ENCODE measurements around the gene HNRNPLL.
"Not testable (repeated sequence)": the region's sequence is repeated elsewhere in the genome, so short reads cannot be mapped to it uniquely, and the experiment has no call there.

The HNRNPLL gene

DNA sequence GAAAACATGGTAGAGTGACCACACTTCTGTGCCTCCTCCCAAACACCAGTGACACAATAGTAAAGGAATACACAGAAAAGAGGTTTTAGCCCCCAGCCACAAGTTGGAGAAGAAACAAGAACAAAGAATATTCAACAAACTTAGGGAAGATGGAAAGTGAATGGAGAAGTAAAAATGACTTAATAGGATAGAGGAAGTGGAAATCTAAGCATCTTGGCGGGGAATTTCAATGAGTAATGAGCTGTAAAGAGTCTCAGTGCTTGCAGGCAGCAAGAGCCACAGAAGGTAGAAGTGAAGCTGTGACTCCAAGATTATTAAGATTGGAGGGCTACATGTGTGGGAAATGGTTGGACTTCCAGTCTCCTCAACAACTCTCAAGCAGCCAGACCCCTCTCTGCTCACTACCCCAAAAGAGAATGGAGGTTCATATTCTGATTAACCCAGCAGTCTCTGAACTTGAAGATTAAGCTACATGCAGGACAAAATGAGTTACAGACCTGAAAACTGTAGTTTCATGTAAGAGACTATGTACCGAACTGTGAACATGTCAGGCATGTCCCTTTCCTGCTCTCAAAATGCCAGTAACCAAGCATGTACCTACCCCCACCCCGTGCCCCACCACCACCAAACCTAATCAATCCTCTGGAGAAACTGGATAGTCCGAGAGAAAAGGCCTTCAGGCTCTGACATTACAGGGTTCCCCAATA, 16.9 kb upstream of the HNRNPLL start:
- DNase-seq = no peak

DNA sequence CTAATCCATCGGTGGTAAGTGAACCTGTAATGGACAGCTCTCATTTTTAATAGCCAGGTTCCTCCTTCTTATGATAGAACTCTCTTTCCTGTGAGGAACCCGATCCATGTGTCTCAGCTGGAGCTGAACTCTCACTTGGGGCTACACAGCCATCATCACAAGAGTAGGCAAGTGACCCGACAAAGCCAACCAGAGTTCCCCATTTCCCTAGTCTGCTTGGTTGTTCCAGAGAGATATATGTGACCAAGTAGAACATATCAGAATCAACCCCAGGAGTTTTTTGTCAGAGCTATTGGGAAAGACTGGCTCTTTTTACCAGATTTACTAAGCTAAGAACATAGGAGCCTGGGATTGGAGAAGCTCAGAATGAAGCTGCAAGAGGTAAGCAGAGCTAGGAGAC, 14.6 kb upstream of the HNRNPLL start:
- no peak for DNase-seq

DNA sequence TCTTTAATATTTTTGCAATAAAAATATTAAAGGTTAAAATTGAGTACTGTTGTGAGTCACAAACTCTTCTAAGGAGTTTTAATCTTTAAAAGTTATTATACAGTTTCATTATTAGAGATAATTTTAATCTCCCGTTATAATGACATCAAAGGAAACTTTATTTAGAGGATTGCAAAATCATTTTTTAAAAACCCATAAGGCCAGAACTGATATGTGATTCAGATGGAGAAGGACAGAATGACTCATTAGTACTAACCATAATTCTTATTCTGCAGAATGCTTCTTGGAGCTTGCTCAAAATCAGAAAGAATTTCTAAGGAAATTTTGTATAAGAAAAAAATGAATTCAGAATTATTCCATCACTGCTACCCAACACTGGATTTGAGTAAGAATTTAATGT, 12.5 kb upstream of the HNRNPLL start:
- DNase-seq = no peak

DNA sequence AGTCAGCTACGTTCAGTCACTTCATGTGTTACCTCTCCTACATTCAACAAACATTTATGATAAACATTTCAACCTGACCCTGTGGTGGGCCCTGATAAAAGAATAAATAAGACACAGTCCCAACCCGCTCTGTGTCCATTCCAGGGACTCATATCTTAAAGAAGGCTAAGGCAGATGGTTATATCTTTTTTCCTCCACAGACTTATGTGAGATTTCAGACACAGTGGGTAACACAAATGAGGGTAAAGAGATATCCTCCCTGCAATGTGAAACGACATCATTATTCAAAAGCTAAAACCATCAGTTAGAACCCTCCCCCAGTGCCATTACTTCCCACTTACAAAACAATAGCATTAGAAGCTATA, 11.1 kb upstream of the HNRNPLL start:
- DNase-seq = no peak

DNA sequence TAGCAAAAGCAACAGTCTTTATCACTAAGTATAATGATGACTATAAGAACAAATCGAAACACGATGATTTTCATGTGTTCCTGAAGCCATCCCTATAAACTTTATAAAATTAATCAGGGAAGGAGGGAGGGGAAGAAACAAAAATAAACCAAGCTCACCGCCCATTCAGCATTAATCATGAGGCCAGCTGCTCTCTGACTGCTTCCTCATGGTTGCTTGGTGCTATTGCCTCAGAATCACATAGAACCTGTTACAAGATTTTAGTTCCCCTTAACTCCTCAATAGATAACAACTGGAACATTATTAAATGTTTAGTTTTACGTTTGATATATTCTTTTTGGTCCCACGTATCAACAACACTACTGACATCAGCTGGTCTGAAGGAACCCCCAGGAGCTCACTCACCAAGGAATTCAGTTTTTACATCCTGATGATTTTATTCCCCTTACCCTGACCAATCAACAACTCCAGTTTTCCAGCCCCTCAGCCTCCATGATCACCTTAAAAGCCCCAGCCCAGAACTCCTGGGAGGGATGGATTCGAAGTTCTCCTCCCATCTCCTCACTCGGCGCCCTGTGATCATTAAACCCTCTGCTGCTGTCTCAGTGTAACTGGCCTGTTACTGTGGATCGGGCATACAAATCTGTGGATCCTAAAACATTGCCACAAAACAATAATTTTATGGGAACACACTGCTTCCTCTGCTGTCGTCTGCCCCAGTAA, 10.6 kb upstream of the HNRNPLL start:
- DNase-seq = no peak

DNA sequence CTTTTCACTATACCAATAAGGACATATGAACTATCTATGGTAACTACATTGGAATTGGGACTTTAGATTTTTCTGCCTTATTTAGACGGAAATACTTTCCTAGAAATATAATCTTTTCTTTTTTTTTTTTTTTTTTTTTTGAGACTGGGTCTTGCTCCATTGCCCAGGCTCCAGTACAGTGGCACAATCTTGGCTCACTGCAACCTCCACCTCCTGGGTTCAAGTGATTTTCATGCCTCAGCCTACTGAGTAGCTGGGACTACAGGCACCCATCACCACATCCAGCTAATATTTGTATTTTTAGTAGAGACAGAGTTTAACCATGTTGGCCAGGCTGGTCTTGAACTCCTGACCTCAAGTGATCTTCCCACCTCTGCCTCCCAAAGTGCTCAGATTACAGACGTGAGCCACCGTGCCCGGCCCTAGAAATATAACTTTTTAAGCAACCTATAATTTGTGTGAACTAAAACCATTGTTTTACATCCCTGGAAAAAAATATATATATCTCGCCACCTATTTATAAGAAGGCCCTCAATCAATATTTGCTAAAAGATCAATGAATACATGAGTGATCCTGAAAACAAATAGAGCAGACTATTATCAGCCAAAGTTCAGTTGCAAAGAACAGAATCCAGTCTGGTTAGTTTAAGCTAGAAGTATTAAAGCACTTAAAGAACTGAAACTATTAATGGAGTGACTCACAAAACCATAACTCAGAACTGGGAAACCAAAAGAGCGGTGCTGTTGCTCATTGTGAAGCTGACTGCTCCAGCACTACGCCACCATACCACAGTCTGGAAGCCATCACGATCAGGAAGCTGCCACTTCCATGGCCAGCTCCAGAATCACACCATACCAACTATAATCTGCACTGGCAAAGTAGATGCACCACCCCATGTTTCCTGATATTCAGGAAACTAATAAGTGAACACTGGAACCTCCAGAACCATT, 8.4 kb upstream of the HNRNPLL start:
- no peak for DNase-seq

DNA sequence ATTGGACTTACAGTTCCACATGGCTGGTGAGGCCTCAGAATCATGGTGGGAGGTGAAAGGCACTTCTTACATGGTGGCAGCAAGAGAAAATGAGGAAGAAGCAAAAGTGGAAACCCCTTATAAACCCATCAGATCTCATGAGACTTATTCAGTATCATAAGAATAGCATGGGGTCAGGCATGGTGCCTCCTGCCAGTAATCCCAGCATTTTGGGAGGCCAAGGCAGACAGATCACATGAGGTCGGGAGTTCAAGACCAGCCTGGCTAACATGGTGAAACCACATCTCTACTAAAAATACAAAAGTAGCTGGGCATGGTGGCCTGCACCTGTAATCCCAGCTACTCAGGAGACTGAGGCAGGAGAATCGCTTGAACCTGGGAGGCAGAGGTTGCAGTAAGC, 6.5 kb upstream of the HNRNPLL start:
- not testable (repeated sequence) for DNase-seq

DNA sequence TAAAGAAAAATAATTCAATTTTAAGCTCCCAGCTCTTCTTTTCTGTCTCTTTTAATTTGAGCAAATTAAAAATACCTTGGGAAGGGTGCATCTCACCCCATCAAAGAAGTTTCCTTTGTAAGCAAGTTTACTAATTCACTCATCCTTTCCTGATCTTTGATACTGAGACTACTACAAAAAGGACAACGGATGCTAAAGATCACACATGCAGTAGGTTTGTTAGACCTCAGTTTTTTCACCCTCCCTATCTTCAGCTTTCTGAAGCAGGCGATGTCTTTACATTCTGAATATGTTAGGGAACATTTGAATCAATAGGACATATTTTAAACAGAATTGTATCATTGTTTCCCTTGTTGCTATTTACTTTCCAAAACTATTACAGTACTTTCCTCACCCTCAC, 6.0 kb upstream of the HNRNPLL start:
- no peak for DNase-seq

DNA sequence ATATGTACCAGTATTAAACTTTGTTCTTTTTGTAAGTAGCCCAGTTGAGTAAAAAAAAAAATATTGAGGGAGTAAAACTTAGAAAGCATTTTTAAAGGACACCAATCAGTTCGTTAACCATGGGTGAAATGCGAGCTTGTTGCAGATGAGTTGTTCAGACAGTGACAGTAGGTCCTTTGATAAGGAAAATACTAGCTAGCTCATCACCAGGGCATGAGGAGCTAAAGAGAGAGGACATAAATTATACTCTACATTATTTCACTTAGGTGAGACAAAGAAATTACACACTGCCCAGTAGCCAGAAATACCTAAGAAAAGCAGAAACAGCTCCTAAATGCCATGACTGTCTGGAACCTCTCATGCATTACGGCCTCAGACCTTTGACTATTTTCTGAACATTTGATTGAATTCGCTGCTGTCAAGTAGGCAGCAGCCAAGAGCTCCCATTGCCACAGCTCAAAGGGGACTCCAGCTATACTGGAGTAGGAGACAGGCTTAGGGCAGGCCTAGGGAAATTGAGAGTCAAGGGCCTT, 2.6 kb upstream of the HNRNPLL start:
- DNase-seq = no peak

DNA sequence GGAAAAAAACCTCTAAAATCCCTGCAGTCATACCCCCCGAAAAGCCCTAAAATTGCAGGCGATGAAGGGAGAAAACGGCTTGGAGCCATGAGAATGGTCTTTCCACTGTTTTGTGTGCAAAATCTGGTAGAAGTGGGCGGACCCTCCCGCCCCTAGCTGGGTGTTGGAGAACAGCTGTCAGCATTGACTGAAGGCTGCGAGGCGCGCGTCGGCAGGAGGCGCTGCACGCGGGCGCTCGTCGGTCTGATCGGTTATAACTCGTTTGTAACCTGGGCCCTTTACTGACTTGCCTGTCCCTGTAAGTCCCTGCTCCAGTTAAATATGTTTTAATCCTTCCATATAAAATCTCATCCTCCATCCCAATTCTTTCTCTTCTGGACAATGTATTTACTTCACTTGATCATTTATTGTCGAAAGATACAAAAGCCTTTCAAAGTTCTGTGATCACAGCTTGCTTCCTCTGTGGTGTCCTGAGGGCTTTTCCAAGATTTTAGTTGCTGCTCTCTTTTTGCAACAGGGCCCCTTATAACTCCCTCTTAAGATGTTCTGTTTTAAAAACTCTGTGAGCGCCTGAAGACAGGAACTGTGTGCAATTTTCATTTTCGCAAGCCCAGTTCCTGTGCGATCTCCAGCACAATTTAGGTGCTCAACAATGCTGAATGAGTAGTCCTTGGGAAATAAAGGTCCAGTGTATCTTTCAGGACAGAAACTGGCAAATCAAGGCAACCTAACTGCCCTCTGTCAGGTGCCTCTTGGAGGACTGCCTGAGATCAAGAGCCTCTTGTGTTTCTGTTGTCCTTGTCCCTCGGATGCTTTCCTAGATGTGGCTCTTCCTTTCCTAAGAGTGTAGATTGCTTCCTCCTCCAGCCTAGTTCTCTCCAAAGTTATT, 918 bp upstream of the HNRNPLL start:
- peak; percentile 81 to 87 for DNase-seq

DNA sequence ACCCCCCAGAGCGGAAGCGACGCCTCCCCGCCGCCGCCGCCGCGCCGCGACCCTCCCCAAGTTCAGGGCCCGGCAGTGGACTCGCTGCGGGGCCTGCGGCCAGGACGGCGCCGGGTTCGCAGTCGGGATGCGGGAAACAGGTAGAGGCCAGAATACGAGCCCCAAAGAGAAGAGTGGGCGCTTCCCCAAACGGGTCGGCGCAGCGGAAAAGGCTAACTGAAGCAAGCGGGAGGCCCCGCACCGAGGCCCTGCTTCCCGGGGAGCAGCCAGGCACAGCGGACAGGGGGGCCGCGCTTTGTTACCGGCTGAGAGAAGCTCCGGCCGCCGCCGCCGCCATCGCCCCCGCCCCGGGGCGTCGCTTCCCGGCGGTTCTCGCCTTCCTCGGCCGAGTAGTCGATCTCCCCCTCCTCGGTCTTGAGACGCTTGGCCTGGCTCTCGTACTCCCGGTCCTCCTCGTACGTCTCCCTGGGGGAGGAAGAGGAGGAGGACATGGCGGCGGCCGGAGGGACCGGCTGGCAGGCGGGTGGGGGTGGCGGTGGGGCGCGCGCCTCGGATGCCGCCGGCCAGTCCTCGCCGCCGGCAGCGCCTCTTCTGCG, 494 bp downstream of the HNRNPLL start:
- peak in 1 of 2 donors; percentile 47 for DNase-seq

DNA sequence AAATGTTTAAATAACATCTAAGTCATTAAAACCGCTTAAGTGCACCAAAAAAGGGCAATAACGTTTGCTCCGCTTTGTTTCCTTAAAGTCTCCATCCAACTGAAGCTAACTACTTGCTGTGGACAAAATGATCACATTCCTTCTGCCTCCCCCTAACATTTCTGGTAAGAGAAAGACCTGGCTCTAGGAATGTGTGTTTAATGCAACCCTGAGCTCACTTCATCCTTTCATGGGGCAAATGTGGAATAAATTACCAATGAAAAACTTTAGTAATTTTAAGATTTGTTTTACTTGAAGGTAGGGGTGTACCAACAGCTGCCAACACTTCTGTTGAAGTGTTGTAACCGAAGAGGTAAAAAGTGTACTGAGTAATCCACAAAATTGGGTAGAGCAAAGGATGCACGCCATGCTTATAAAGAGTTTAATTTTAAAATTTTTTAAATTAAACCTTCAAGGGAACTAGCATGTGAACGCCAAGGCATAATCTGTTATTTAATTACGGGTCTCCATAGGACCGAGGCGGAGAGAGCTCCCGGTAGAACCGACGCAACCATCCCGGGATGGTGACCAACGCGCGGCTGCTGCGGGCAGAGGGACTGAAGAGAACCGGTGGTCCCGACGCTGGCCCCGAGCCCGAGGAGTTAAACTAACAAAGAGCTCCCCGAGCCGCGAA, 1.1 kb downstream of the HNRNPLL start:
- DNase-seq = no peak

DNA sequence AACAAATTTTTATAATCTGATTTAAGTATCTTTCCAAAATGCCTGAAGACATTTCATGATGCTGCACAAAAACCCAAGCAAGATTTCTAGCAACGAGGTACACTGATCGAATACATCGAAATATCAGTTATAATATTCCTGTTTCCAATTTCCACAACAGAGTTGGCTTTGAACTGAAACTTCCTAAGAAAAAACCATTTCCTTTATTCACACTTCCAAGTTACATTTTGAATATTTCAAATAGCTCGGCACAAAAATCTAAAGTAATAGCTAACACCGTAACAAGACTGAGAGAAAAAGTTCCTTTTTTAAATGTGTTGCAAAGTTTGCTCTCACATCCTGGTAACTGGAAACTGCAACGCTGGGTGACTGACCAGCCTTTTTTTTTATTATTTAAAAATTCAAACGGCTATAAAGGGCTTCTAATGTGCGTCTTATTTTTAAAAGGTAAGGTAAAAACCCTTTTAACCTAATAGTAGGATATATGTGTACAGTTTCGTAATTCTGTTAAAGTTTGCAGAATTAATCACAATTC, 1.7 kb downstream of the HNRNPLL start:
- DNase-seq = no peak

DNA sequence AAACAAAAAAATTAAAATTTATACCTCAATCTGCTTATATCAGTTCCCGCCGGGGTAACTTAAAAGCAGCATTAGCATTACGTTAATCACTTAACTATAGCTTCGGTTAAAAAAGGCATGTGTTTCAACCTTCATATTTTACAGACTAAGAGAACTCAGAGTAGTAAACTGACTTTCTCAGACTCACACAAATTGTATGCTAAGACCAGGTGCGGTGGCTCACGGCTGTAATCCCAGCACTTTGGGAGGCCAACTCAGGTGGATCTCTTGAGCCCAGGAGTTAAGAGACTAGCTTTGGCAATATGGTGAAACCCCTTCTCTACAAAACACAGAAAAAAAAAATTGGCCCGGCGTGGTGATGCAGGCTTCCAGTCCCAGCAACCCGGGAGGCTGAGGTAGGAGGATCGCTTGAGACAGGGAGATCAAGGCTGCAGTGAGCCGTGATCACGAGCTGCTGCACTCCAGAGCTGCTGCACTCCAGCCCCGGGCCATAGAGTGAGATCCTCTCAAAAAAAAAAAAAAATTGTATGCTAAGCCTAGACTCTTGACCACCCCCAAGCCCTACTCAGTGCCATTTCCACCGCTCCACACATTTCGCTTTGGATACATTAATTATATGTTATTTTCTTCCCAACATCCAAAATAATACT, 2.4 kb downstream of the HNRNPLL start:
- peak in 1 of 2 donors; percentile 34 for DNase-seq

DNA sequence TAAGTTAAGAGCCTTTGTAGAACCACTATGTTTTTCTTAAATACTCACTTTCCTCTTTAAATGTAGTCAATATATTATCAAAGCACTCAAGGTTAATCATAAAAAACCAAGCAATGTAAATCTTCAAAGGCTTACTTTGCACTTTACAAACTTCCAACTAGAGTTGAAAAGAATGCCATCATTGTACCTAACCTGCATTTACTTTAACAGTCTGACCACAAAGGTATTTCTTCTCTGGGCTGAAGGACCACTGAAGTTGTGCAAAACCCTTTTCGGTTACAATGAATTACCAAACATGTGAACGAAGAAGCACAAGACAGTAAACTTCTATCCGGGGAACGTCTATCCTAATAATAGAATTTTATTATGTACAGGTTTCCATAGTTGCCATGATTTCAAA, 3.0 kb downstream of the HNRNPLL start:
- DNase-seq = peak in 1 of 2 donors; percentile 55

DNA sequence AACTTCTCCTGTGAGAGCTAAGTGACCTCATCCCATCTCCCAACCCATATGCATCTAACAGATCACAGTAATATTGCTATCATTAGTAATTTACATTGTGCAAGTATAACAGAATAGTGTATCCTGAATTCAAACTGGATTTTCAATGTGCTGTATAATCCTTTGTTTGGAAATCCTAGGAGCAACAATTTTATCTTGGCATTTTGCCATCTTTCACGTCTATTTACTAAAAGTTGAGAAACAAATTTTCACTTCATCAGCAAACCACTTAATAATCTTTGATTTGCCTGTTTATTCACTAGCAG, 3.8 kb downstream of the HNRNPLL start:
- DNase-seq = no peak

DNA sequence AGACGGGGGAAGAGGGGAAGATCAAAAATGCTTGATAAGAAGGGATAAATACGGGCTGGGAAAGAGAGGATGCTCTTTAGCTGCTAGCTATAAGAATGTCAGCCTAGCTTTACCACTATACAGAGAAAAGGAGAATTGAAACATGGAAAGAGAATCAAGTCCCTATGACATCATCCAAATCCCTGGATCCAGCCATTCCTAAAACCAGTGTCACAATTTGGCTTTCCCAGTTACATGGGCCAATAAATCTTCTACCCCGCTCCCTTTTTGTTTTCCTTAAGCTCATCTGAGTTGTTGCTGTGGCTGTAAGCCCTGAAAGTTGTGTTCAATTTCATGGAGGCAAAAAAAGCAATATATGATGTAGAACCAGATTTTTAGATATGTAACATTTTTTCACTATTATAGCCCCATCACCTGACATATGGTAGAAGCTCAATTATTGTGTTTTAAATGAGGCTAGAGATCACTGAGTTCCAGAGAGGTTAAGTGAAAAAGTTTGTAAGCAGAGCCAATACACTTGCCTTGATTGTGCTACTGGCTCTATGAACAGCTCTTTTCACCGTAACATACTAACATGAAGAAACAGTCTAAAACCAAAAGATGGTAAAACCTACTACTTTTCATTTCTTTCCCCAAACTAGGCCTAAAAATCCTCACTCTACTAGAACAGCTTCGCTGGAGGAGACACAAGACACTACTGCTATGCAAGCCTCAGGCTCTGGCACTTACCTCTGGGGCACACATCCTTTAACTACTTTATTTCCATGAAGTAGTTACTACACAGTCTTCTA, 4.3 kb downstream of the HNRNPLL start:
- DNase-seq = peak in 1 of 2 donors; percentile 41

DNA sequence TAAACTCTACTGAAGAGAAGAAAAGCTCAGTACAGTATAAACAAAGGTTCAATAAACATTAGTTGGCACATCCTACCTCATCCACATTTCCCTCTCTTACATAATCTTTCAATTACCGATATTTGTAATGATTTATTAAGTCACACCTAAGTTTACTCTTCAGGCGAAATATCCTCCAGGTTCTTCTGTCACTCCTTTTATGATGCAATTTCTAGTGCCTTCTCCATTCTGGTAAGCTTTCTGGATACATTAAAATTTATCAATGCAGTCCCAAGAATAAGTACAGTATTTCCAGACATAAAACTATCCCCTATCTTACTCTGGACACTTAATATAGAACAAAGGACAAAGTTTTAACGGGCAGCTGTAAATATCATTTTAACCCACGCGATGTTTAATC, 5.6 kb downstream of the HNRNPLL start:
- no peak for DNase-seq

DNA sequence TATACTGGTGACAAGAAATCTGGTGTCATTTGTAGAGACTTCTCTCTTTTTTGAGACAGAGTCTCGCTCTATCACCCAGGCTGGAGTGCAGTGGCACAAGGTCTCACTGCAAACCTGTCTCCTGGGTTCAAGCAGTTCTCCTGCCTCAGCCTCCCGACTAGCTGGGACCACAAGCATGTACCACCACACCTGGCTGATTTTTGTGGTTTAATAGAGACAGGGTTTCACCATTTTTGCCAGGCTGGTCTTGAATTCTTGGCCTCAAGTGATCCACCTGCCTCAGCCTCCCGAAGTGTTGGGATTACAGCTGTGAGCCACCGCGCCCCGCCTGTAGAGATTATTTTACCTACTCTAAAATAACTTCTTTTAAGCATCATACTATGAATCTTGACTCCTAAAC, 6.5 kb downstream of the HNRNPLL start:
- no peak for DNase-seq

DNA sequence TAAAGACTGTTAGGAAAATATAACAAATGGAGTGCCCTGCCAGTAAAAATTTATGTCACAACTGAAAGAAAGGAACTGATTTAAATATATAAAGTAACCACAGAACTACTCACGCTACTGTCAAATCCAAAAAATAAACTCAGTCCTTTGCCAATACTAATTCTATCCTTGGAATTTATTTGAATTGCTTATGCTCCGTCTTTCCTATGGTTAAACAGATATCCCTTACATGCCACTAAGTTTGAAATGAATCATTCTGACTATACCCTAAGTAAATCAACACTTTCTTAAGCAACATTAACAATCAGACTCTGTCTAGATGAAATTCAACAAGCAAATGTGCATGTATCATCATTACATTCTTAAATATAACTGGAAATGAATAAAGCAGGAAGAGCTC, 9.8 kb downstream of the HNRNPLL start:
- DNase-seq = no peak

Measured in CD4-positive, alpha-beta T cell treated with Interferon alpha-2 for 1 hour (primary cell).